GM18502 (cell line): ENCODE measurements around the gene WNT7B.

ENCODE experiments used
- ATAC-seq: cut with Tn5 transposase; IDR thresholded peaks from one replicate; pipeline ENCODE4 v1.9.1; 2021; ENCODE audit warnings: mild to moderate bottlenecking; ENCODE audit not compliant: unreplicated experiment, poor library complexity

Gene WNT7B

DNA sequence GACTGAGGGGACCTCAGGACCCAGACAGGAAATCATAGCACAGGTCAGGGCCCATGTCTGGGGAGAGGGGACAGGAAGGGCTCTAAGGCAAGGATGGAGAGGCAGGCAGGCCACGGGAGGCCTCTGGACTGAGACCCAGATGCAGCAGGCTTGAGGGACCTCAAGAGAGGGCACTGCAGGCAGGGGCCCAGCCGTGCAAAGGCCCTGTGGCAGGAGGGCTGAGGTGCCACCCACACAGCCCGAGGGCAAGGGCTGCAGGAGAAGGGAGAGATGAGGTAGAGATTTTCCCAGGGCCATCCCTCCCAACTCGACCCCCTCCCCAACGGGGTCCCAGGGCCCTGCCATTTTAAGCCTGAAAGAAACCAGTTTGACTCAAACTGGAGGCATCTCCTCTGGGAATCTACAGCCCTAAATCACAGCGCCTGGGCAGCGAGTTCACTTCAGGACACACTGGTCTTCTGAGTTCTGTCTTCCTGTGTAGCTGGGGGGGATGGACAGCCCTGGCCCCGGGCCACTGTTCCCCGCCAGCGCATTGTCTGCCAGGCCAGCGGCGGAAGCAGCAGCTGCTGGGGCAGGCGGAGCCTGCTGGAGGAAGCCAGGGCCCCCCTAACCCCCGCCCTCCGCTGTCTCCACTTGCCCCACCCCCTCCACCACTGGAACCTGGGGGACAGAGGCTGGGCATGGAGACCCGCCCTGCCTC, 20.3 kb upstream of the WNT7B start:
- ATAC-seq, result no peak

DNA sequence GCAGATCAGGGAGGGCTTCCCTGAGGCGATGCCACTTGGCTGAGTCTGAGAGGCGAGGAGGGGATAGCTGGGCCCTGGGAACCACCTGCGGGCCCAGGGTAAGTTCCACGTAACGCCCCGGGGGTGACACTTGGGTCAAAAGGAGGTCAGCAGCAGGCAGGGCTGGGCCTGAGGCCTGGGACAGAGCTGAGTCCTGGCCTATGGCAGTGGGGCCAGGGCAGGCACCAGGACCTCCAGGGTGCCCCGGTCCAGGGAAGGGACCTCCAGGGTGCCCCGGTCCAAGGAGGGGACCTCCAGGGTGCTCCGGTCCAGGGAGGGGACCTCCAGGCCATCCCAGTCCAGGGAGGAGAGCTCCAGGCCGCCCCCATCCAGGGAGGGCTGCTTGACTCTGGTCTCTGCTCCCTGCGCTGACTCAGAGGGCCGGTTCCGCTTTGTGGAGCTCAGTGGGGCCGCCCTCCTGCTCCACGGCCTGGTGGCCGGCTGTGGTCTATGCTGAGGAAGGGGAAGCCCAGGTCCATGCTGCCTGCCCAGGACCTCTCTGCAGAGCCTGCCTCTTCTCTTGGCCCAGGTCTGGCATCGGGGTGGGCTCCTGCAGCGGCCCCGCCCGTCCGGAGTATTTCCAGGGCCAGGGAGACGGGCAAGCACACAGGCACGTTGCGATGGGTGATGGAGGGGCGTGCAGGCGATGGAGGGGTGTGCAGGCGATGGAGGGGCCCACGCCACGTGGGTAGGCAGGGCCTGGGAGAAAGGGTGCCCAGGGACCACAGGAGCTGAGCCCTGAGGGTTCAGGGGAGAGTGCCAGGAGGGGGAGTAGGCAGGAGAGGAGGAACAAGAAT, 19.5 kb upstream of the WNT7B start:
- no peak for ATAC-seq

DNA sequence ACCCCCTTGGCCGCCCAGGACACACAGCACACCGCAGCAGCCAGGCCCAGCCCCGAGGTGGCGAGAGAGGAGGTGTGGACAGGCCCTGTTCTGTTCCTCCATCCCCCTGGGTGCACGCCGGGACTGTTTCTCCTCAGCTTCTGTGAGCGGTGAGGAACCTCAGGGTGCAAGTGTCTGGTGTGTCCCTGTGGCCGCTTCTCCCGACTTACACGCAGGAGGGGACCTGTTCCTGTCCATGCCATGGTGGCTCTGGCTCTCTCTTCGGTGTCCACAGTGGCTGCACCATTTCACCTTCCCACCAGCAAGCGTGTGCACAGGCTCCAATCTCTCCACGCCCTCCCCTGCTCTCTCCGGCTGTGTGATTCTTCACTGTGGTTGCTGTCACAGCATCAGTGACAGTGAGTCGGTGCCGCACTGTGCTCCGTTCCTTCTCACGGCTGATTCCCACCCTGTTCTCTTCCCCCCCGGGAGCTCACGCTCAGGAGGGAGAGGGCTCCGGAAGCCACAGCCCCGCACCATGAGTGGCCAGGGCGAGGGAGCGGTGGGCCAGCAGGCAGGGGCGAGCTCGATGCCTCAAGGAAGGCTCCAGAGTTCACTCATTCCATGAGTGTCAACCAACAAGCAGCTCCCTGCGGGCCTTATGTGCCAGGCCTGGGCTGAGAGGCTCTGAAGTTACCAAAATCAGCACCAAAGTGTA, 18.6 kb upstream of the WNT7B start:
- ATAC-seq, result no peak

DNA sequence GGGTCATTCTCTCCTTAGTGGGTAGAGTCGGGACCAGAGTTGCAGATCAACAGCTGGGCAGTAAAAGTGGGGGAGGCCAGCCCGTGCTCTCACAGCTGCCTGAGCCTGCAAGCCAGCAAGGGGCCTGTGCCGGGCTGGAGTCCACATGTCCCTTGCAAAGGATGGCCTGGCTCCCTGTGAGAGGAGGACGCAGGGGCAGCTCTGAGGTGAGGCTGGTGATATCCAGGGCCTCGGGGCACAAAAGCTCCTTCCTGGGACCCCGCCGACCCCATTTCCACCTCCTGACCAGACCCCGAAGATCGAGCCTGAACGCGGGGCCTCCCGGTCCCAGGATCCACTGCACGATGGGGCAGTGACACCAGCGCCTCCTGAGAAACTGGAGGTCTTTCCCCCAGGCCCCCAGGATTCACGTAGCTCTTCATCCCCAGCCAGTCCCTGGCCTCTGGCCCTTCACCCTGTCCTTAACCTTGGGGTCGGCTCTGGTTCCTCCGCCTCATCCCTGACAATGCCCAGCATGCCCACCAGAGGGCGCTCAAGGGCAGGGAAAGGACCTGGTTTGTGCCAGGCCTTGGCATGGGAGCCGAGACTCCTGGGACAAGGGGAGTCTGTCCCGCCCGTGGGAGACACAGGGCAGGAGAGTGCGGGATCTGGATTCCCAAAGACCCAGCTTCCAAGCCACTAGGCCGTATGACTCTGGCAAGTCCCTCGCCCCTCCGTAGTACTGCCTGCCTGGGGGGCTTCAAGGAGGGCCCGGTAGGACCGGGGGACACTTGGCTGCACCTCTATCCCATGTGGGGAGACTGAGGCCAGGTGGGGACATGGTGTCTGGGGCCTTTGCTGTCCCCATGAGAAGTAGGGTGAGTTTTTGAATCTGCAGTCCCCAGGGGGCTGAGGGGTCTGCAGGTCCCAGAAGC, 17.8 kb upstream of the WNT7B start:
- ATAC-seq, result no peak

DNA sequence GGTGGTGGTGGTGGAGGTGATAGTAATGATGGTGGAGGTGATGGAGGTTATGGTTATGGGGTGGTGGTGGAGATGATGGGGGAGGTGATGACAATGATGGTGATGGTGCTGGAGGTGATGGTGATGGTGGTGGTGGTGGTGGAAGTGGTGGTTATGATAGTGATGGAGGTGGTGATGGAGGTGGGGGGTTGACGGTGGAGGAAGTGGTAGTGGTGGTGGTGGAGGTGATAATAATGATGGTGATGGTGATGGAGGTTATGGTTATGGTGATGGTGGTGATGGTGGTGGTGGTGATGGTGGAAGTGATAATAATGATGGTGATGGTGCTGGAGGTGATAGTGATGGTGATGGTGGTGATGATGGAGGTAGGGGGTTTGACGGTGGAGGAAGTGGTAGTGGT, 16.9 kb upstream of the WNT7B start:
- ATAC-seq, result no peak

DNA sequence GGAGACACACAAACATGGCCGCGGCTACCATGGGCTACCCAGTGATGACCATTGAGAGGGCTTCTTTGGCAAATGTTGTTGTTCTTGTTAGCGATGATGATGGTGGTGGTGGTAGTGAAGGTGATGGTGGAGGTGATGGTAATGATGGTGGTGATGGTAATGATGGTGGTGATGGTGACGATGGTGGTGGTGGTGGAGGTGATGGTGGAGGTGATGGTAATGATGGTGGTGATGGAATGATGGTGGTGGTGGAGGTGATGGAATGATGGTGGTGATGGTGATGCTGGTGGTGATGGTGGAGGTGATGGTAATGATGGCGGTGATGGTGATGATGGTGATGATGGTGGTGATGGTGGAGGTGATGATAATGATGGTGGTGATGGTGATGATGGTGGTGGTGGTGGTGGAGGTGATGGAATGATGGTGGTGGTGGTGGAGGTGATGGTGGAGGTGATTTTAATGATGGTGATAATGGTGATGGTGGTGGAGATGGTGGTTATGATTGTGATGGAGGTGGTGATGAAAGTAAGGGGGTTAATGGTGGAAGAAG, 16.3 kb upstream of the WNT7B start:
- ATAC-seq, result no peak

DNA sequence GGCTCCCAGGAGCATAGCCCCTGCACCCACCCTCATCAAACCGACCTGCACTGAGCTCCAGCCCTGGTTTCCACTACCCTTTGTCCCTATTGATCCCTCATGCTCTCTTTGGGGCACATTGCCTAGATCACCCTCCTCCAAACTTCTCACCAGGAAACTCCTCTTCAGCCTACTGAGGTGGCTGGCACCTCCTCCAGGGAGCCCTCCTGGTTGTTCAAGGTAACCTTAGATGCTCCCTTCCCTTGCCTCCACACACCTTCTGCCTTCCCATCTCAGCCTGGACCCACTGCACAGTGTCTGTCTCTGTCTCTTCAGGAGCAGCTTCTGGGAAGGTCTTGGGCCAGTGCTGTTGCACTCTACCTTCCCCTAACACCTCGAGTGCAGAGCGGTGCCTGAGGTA, 15.8 kb upstream of the WNT7B start:
- ATAC-seq, result no peak

DNA sequence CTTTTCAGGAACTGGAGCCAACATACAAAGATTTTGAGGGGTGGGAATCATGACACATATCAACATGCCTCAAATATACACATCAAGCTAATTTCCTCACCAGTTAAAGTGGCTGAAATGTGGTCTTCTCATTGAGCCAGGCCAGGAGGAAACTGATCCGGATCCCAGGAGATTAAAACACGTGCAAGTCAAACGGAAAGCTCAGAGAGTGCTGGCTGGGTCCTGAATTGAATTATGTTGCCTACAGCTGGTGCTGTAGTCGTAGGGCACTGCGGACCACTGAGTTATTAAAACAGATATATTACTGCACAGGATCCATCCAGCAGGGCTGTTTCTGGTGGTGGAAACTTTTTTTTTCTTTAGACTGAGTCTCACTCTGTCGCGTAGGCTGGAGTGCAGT, 14.1 kb upstream of the WNT7B start:
- no peak for ATAC-seq

DNA sequence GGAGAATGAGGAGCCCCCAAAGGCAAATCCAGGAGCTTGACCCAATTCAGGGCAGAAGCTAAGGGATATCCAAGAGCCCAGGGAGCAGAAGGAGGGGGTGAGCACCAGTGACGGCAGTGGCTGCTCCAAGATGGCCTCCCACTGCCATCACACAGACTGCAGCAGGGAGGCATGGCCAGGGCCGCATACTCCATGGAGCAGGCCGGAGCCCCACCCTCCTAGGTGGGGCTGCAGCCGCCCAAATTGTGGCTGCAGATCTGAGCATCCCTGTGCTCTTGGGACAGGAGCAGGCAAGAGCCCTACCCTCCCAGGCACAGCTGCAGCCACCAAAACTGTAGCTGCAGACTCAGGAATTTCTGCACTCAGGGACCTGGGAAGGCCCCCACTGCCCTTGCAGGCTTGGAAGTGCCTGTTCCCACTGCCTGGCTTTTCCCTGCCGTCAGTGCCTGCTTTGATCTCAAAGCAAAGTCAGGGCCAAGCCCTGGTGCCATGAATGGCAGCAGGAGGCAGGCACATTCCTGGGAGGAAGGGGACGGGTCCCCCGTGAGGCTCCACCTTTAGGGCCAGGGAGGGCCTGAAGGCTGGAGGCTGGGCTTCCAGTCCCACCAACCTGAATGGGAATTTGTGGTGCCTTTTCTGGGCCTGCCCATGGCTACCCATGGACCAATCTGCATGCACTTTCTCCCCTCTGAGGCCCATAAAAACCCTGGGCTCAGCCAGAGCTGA, 10.3 kb upstream of the WNT7B start:
- no peak for ATAC-seq

DNA sequence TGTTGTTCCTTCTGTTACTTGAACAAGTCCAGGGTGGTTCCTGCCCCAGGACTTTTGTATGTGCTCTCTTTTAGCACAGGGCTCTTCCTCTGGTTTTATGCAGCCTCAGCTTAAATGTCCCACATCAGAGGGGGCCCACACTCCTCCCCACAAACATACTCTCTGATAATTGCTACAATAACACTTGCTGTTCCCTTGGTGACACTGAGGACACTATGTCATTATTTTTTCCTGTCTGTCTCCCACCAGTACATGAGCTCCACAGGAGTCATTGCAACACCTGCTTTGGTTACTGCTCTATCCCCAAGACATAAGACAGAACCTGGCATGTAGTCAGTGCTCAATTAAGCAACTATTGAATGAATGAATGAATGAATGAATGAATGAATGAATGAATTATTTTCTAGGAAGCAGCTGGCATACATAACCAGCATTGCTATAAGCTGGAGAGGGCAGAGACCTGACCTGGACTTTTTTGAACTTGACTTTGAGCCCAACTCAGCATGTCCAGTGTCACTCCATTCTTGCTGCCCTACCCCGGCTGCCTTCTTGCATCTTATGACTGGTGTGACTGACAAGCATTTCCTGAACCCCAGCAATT, 7.5 kb upstream of the WNT7B start:
- ATAC-seq, result no peak

DNA sequence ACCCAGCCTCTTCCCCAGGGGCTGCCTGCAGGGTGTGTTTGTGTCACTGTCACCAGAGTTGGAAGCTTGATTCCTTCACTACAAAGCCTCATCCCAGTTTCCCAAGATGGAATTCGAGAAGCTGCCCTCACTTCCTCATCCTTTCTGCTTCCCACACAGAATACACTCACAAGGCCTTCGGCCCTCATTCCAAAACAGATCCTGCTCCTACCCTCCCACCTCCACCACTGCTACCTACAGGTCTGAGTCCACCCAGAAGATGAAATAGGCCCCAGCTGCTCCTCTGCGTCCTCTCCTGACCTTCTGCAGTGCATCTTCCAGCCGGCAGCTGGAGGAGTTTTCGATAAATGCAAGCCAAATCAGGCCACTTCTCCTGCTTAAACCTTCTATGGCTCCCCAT, 6.8 kb upstream of the WNT7B start:
- no peak for ATAC-seq

DNA sequence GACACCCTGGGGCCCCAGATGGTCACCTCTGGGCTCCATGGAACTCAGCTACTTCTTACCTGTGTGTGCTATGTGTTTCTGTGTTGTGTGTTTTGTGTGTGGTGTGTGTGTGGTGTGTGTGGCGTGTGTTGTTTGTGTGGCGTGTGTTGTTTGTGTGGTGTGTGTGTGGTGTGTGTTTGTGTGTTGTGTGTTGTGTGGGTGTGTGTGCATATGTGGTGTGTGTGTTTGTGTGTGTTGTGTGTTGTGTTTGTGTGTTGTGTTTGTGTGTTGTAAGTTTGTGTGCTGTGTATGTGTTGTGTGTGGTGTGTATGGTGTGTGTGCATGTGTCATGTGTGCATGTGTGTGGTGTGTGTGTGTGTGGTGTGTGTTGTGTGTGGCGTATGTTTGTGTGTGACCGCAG, 3.8 kb upstream of the WNT7B start:
- no peak for ATAC-seq

DNA sequence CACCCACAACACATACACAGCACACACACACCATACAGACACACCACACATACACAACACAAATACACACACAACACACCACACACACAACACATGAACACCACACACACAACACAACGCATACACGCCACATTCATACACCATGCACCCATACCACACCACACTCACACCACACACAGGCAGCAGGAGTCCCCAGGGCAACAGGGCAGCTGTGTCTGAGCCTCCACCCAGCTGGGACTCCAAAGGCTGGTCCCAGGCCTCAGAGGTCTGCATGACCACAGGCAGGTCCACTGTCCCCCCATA, 3.3 kb upstream of the WNT7B start:
- ATAC-seq, result no peak

DNA sequence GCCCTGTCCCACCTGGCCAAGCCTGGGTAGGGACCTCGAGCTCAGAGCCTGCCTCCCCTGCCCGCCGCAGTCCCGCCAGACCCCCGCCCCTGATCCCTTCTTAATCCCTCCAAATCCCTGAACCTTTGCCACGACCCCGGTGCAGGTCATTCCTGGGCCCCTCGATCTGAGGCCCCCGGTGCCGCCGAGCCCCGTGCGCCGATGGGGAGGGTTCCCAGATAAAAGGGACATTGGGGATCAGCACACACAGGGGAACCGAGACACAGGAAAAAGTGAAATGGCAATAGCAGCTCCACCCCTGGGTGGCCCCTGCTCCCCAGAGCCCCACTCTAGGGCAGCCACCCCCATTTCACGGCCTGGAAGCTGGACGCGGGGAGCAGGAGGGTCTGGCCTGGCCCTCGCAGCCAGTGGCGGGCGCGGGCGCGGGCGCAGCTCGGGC, 1.3 kb upstream of the WNT7B start:
- no peak for ATAC-seq

DNA sequence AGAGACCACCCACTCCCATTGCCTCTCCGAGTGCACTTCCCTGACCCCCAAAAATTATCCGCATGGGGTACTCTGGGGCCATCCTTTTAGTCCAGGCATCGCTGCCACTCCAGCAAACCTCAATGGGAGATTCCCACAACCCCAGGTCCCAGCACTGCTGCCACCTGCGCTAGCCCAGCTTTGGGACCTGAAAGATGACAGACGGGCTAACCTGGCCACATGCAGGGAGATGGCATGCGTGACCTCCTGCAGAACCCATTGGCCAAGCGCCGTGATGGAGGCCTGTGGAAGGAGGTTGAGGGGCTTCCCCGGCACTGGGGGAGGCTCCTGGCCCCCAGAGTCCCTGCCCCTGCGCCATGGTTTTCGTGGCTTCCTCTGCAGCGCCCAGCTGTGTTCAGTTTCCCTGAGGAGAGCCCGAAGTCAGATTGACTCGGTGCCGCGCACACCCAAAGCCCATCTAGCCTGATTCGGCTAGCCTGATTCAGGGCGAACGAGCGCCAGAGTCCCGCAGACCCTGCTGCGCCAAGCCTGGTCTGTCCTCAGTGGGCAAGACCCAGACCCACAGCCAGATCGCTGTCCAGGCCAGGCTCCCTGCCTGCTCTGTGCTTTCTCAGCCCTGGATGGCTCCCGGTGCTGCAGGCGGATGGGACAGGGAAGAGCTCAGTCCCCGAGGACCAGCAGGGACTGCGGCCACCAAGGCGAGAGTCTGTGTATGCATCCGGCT, 751 bp upstream of the WNT7B start:
- no peak for ATAC-seq

DNA sequence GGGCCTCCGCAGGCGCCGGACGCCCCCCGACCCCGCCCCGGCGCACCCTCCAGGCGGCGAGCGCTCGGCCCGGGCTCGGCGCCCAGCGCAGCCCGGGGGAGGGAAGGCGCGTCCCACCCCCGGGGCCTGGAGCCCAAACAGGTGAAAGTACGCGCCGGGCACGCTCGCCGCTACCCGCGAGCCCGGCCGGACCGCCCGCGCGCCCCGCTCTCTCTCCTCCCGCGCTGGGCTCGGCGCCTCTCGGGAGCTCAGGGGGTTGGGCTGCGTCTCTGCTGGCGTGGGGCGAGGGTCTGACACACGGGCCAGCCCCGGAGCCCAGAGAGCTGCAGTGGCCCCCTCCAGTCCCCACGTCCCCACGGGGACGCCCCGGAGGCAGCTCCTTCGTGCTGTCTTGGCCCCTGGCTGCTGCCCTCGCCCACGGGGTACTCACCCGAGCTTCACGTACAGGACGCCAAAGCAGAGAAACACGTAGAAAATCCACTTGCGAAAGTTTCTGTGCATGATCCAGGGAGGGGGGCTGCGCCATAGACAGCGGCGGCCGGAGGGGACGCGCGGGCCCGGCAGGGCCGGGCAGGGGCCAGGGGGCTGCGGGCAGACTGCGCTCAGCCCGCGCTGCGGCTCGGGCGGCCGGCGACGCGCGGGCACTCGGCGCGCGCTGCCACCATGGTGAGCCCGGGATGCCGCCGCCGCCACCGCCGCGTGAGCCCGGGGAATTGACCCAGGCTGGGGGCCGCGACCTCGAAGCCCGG, 534 bp downstream of the WNT7B start:
- no peak for ATAC-seq

DNA sequence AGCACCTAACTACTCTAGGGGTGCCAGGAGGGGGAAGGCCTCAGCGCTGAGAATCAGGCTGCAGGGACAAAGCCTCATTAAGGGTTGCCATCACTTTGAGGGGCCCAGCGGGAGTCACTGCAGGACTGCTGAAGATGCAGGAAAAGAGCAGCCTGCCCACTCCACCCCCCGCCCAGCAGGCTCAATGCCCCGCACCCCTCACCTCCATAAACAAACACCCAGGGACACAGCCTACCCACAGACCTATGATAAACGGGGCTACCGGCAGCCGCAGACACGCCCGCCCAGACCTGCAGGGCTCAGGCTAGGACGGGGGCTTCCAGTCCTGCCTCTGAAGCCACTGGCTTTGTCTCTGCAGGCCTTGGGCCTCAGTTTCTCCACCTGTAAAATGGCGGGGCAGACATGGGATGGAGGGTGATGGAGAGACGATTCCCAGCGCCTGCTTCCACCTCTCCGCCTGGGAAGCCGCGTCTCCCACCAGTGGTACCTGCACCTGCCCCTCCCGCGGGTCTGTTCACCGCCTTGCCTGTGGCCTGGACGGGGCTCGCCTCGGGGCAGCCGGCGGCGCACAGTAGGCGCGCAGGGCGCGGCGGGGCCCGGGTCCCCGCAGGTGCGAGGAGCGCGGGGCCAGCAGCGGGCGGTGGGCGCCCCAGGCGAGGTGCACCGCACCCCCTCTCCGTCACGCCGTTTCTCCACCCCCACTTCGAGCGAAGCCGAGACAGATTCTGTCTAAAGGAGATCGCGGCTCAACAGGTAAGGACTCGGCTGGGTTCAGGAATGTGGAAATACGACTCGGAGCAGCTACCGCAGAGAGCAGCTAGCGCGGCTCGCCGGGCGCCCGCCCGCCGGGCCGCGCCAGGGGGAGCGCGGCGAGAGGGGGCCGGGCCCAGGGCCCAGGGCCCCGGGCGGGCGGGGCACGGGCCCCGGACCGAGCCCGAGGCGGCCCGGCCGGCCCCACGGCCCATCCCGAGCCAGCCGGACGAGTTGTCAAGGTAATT, 1.5 kb downstream of the WNT7B start:
- ATAC-seq, result no peak
